AG10803 (cell line): ENCODE data around the gene PUM2.
"Not testable (repeated sequence)": the region's sequence is repeated elsewhere in the genome, so short reads cannot be mapped to it uniquely, and the experiment has no call there.

ENCODE experiments used
- DNase-seq: peaks from one replicate; pipeline ENCODE4 v3.0.0; 2010; ENCODE audit warnings: low read depth
- H3K4me3 ChIP-seq: 2 replicates; pipeline ENCODE4 v1.5.1; 2011; ENCODE audit warnings: mild to moderate bottlenecking, low read length, control low read depth
- TF ChIP-seq, protein P1 (sequence below): conservative IDR thresholded peaks from 2 replicates; pipeline ENCODE4 v1.5.1; 2011; ENCODE audit warnings: mild to moderate bottlenecking, low read length, control low read depth, inconsistent platforms

PUM2 gene

DNA sequence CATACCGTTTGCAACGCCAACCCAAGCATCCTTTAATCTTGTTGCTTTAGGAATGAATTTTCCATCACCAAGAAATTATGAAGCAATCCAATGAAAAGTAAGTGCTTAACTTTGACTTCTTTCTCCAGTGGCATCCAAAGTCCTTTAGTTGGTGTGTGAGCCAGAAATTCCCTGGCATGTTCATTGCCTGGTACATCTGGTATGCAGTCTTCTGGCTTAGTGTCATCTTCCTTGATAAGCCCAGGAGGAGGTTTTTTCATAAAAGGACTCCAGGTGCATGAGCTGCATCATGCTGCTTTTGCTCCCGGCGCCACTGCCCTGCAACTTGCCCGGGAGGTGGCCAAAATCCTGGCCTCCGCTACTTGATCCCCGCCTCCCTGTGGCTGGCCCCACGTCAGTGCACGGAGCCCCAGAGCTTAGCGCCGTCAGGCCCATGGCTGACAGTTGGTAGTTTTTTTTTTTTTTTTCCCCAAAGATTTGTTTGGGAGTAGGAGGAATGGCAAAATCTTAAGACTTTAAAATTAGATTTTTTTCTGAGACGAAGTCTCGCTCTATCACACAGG, 58.7 kb downstream of the PUM2 start:
- TF ChIP-seq, protein P1, sequence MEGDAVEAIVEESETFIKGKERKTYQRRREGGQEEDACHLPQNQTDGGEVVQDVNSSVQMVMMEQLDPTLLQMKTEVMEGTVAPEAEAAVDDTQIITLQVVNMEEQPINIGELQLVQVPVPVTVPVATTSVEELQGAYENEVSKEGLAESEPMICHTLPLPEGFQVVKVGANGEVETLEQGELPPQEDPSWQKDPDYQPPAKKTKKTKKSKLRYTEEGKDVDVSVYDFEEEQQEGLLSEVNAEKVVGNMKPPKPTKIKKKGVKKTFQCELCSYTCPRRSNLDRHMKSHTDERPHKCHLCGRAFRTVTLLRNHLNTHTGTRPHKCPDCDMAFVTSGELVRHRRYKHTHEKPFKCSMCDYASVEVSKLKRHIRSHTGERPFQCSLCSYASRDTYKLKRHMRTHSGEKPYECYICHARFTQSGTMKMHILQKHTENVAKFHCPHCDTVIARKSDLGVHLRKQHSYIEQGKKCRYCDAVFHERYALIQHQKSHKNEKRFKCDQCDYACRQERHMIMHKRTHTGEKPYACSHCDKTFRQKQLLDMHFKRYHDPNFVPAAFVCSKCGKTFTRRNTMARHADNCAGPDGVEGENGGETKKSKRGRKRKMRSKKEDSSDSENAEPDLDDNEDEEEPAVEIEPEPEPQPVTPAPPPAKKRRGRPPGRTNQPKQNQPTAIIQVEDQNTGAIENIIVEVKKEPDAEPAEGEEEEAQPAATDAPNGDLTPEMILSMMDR, result no peak
- peak; percentile 40 for DNase-seq
- no peak overlapping the region for H3K4me3 ChIP-seq

DNA sequence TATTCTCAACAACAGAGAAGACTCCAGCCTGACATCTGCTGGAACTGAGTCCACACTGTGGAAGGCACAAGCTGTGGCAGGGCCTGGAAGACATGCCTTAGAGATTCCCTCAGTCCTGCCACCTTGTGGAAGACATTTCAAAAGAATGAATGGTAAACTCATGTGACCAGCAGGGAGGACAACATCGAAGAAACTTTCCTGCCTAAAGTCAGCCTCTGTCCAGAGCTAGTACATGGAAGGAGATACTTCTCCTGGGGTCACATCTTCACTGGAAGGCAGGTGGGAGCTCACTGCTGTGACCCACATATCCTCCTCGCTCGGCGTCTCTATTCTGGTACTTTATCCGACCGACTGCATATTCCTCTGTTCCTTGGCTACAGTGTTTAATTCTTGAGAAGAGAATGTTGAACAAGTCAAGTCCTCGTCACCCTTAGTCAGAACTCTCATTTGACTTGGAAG, 59.5 kb downstream of the PUM2 start:
- DNase-seq, result peak; percentile 83
- H3K4me3 ChIP-seq, result no peak overlapping the region
- TF ChIP-seq, protein P1, result peak; percentile 71

DNA sequence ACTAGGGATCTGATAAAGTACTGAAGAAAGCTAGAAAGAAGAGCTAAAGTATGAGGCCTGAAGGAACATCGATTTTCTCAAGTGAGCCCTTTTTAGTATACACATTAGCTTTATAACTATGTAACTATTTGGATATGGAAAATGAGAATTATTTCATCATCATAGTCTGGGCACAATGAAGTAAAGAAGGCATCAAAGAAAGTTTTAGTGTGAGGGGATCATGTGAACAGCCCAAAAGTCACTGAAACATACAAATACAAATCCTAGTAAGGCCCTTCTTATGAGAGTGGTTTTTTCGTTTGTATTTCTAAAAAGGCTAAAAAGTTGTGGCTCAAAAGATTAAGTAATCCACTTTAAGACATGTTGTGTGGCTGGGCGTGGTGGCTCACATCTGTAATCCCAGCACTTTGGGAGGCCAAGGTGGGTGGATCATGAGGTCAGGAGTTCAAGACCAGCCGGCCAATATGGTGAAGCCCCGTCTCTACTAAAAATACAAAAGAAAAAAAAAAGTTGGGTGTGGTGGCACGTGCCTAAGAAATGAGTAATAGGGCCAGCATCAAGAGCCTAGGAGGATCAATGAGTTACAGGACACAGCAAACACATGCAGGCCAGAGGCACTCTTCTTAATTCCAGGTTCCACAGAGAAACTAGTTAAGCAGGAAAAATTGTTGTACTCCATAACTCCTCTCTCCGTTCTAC, 61.9 kb downstream of the PUM2 start:
- no peak overlapping the region for H3K4me3 ChIP-seq
- DNase-seq, result peak; percentile 67
- TF ChIP-seq, protein P1, result no peak

DNA sequence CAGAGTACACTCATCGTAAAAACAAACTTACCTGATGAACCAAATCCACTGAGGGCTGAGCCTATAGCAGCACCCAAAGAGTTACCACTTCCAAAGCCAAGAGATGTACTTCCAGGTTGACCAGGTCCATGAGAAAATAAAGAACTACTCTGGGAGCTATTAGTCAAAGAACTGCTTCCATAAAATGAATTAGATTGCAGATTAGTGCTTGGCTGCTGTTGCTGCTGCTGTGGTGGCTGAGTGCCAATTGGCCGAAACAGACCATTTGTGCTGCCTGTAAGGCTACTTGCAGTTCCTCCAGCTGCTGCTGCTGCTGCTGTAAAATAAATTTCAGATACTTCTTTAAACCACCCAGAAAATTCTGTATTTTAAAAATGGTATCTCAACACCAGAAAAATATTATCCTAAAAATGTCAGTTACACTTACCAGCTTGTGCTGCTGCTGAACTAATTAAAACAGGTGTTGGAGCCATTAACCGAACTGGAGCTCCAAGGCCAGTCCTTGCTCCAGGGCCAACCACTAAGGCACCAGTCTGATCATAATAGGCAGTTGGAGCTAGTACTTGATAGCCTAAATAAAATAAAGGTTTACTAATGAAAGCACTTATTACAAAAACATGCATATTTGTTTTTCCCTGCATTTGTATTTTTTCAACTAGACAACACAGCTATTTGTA, 67.6 kb downstream of the PUM2 start:
- TF ChIP-seq, protein P1, result no peak
- peak; percentile 29 for DNase-seq
- no peak overlapping the region for H3K4me3 ChIP-seq

DNA sequence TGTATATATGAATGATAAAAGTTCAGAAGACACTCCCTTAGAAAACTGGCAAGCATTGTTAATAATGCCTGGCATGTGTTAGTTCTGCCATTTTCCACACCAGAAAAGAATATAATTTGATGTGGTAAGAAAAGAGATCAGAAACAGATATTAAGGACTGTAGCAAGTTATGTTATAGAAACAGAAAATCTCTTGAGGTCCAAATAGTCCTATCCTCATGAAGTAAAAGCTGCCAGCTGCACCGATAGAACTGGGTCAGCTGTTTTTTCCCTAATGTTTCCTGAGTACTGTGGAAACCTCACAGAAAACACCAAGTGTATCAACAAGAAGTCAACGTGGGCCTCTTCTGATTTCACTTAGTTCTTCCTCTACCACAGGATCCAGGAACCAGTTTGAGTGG, 68.8 kb downstream of the PUM2 start:
- TF ChIP-seq, protein P1, result no peak
- DNase-seq, result no peak
- no peak overlapping the region for H3K4me3 ChIP-seq

DNA sequence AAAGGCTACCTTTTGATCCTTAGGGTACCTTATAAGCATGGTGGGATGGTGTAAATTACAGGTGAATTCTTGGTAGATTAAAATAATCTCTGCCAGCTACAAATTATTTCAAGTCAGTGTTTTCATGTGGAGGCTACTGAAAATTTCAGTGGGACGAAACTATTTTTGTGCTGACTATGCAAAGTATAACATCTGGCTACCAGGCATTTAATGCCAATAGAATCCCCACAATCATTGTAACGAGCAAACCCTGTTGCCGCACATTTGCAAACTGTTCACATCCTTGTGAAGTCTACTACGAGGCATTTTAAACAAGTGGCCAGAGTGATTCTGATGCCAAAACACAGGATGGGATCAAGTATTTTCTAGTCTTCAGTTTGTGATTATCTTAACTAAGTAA, 77.6 kb downstream of the PUM2 start:
- peak; percentile 23 for DNase-seq
- TF ChIP-seq, protein P1, result no peak
- H3K4me3 ChIP-seq, result no peak overlapping the region

DNA sequence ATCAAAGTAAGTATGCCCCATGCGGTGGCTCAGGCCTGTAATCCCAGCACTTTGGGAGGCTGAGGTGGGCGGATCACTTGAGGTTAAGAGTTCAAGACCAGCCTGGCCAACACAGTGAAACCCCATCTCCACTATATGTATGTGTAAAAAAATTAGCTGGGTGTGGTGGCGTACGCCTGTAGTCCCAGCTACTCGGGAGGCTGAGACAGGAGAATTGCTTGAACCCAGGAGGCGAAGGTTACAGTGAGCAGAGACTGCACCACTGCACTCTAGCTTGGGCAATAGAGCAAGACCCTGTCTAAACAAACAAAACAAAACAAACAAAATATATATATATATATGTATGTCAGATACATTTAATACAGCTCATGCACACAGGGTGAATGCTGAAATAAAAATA, 82.3 kb downstream of the PUM2 start:
- not testable (repeated sequence) for DNase-seq

More for the DNA sequence above, 82.3 kb downstream of the PUM2 start:
- H3K4me3 ChIP-seq, result not testable (repeated sequence)
